ENCODE measurements around the gene PPARD. TPM values are rescaled to one million over a fixed set of nuclear protein-coding genes. Genes with fewer than 3 reads are reported as not detected.

The PPARD gene
- total RNA-seq, 1 donor from 2014 or later: 27.0 TPM

DNA sequence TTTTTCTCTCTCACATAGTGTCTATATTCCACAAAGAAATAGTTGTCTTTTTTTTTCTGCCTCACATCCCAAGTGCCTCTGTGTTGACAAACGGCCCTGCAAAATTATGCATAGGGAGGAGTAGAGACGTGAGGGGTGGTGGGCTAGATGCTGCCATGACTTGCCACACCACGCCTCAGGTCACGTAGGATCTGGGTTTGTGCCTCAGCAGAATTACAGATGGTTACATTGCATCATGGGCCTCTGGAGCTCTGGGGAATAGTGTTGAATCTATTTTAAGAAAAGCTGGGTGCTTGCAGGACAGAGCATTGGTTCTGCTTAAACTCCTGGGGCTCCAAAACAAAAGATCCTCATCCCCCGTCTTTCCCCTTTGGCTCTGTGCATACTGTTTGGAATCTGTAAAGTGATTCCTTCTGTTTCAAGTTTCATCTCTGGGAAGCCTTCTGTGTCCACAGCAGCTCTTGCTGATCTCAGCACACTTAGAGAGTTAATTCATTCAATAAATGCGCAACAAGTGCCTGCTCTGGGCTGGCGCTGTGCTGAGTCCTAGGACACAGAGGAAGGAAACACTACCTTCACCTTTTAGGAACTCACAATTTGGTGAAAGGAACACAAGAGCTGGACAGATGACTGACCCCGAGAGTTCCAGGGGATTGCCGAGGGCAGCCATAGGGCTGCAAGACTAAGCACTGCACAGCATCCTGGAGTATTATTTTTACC is 112.2 kb downstream of the PPARD start:
- H3K9me3 Mint-ChIP-seq (ENCODE audit: low read depth): no peaks in the 10 kb centered on the region

DNA sequence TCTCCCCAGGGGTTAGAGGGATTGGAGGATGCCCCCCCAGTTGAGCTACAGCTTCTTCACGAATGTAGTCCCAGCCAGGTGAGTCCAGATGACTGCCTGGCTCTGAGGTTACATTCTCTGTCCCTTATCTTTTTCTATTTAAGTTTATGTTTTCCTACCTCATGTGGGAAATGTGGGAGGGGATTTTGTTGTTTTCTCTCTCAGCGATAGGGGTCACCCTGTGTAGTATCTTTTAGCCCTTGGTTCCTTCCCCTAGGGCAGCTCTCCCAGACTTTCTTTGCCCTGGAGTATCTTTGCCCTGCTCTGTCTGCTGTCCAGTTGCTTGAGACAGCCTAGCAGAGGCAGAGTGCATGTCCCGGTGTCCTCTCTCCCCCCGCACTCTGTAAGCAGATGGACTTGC is 115.5 kb downstream of the PPARD start:
- no peak overlapping the region for H3K4me3 Mint-ChIP-seq (ENCODE audit: unreplicated experiment)
- H3K27me3 Mint-ChIP-seq (ENCODE audit: low read depth): no peaks in the 10 kb centered on the region
- H3K36me3 Mint-ChIP-seq (ENCODE audit: low read depth): peaks cover 12% of the 10 kb centered on the region
- peaks cover 19% of the 10 kb centered on the region for H3K4me1 Mint-ChIP-seq (ENCODE audit: low read depth)
- TF ChIP-seq, protein P1, sequence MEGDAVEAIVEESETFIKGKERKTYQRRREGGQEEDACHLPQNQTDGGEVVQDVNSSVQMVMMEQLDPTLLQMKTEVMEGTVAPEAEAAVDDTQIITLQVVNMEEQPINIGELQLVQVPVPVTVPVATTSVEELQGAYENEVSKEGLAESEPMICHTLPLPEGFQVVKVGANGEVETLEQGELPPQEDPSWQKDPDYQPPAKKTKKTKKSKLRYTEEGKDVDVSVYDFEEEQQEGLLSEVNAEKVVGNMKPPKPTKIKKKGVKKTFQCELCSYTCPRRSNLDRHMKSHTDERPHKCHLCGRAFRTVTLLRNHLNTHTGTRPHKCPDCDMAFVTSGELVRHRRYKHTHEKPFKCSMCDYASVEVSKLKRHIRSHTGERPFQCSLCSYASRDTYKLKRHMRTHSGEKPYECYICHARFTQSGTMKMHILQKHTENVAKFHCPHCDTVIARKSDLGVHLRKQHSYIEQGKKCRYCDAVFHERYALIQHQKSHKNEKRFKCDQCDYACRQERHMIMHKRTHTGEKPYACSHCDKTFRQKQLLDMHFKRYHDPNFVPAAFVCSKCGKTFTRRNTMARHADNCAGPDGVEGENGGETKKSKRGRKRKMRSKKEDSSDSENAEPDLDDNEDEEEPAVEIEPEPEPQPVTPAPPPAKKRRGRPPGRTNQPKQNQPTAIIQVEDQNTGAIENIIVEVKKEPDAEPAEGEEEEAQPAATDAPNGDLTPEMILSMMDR (IDR thresholded peaks at IDR 0.05): no peak
- H3K27ac Mint-ChIP-seq (ENCODE audit: unreplicated experiment): no peak overlapping the region
- no peaks in the 10 kb centered on the region for H3K9me3 Mint-ChIP-seq (ENCODE audit: low read depth)
- no peak for DNase-seq (ENCODE audit: low spot score)

More for the DNA sequence above, 112.2 kb downstream of the PPARD start:
- no peak for DNase-seq (ENCODE audit: low spot score)
- Mint-ChIP-seq H3K27ac (ENCODE audit: unreplicated experiment) (no peak overlapping the region), H3K4me3 (ENCODE audit: unreplicated experiment) (no peak overlapping the region), H3K36me3 (ENCODE audit: low read depth) (peaks cover 8% of the 10 kb centered on the region), H3K4me1 (ENCODE audit: low read depth) (peaks cover 25% of the 10 kb centered on the region), H3K27me3 (ENCODE audit: low read depth) (no peaks in the 10 kb centered on the region)
- TF ChIP-seq, protein P1 (IDR thresholded peaks at IDR 0.05): no peak

DNA sequence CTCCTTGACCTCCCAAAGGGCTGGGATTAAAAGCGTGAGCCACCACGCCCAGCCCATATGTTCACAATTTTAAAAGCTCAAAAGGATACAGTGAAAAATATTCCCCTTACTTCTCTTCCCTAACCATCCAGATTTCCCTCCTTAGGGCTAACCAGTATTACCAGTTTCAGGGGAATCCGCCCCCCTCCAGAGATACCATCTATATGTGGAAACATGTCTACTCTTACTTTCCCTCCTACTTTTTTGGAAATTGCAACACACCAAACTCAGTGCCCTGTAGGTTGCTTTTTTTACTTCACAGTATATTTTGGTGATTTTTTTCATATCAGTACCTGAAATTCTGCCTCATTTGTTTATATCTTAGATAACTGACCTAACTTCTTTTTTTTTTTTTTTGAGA is 118.9 kb downstream of the PPARD start:
- TF ChIP-seq, protein P1 (IDR thresholded peaks at IDR 0.05): no peak

GRCh38 chr6:35463292-35463691 is 120.9 kb downstream of the PPARD start:
- H3K4me3 Mint-ChIP-seq (ENCODE audit: unreplicated experiment): no peak overlapping the region
- peaks cover 7% of the 10 kb centered on the region for H3K4me1 Mint-ChIP-seq (ENCODE audit: low read depth)
- H3K27ac Mint-ChIP-seq (ENCODE audit: unreplicated experiment): no peak overlapping the region
- H3K36me3 Mint-ChIP-seq (ENCODE audit: low read depth): peaks cover 8% of the 10 kb centered on the region
- TF ChIP-seq, protein P1 (IDR thresholded peaks at IDR 0.05): no peak
- DNase-seq (ENCODE audit: low spot score): no peak
- no peaks in the 10 kb centered on the region for H3K9me3 Mint-ChIP-seq (ENCODE audit: low read depth)
- H3K27me3 Mint-ChIP-seq (ENCODE audit: low read depth): no peaks in the 10 kb centered on the region

More for the DNA sequence above, 118.9 kb downstream of the PPARD start:
- Mint-ChIP-seq H3K9me3 (ENCODE audit: low read depth) (no peaks in the 10 kb centered on the region), H3K4me3 (ENCODE audit: unreplicated experiment) (no peak overlapping the region), H3K36me3 (ENCODE audit: low read depth) (peaks cover 8% of the 10 kb centered on the region), H3K27me3 (ENCODE audit: low read depth) (no peaks in the 10 kb centered on the region), H3K27ac (ENCODE audit: unreplicated experiment) (no peak overlapping the region), H3K4me1 (ENCODE audit: low read depth) (no peaks in the 10 kb centered on the region)
- DNase-seq (ENCODE audit: low spot score): no peak

DNA sequence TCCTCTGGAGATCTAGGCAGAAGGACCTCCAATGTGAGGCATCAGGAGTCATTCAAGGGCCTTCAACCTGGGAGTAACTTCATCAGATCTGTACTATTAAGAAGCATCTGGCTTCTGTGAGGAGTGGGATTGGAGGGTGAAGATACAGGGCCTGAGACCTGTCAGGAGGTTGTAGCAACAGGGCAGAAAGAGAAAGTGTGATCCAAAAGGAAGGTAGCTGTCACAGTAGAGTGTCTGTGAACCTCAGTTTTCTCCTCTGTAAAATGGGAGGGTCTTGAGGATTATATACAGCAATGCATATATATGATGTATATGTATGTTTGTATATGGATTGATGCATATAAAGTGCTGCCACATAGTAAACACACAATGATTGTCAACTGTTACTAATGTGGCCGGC is 123.3 kb downstream of the PPARD start:
- Mint-ChIP-seq H3K9me3 (ENCODE audit: low read depth) (no peaks in the 10 kb centered on the region), H3K27ac (ENCODE audit: unreplicated experiment) (no peak overlapping the region), H3K27me3 (ENCODE audit: low read depth) (no peaks in the 10 kb centered on the region), H3K36me3 (ENCODE audit: low read depth) (peaks cover 19% of the 10 kb centered on the region), H3K4me3 (ENCODE audit: unreplicated experiment) (no peak overlapping the region), H3K4me1 (ENCODE audit: low read depth) (peaks cover 22% of the 10 kb centered on the region)
- TF ChIP-seq, protein P1 (IDR thresholded peaks at IDR 0.05): no peak
- no peak for DNase-seq (ENCODE audit: low spot score)

Measured in chondrocyte (in vitro differentiated cells).